Panc1 (cell line): ENCODE data around the gene CACNA2D3. TPM values are rescaled to one million over a fixed set of nuclear protein-coding genes. Genes with fewer than 3 reads are reported as not detected.

ENCODE experiments used
- ATAC-seq: fragments of 200-7000 bp; cut with Tn5 transposase; 2 replicates; pipeline ENCODE4 v1.9.1; 2020; ENCODE audit warnings: mild to moderate bottlenecking, moderate library complexity
- BruUV-seq: library from RNA; stranded (reverse); fragments of 400-500 nt; replicated peaks from 2 replicates; lab custom pipeline; 2021; lab: Mats Ljungman, UMichigan
- CTCF ChIA-PET: fragments of 300-600 bp; sonication (Branson Sonifier 250); formaldehyde crosslinking; loops from one replicate; lab custom pipeline; 2022; ENCODE audit warnings: antibody characterized with exemption; lab: Charles Lee
- POLR2A ChIA-PET: fragments of 300-600 bp; sonication (Branson Sonifier 250); formaldehyde crosslinking; loops from one replicate; lab custom pipeline; 2022; ENCODE audit warnings: antibody characterized with exemption; lab: Charles Lee
- DNase-seq: peaks from one replicate; pipeline ENCODE4 v3.0.0-alpha.2; 2010; ENCODE audit warnings: low read depth, low spot score
- H3K27ac ChIP-seq: 2 replicates; pipeline ENCODE4 v1.5.1; 2011; ENCODE audit warnings: mild to moderate bottlenecking, low read length, inconsistent platforms
- H3K27me3 ChIP-seq: fragments of 200-500 bp; sonication (Bioruptor generic); 2 replicates; pipeline ENCODE4 v1.6.0; 2014; ENCODE audit warnings: low read length, inconsistent platforms; ENCODE audit not compliant: control insufficient read depth, insufficient read depth
- H3K36me3 ChIP-seq: fragments of 200-500 bp; sonication (Bioruptor generic); 2 replicates; pipeline ENCODE4 v1.5.1; 2014; ENCODE audit warnings: inconsistent platforms, mild to moderate bottlenecking, low read length, moderate library complexity; ENCODE audit not compliant: control insufficient read depth, insufficient read depth
- H3K4me1 ChIP-seq: 2 replicates; pipeline ENCODE4 v1.5.1; 2011; ENCODE audit warnings: inconsistent platforms, mild to moderate bottlenecking, low read length, moderate library complexity; ENCODE audit not compliant: control insufficient read depth, insufficient read depth
- H3K4me3 ChIP-seq, 2 experiments: 2 replicates each; pipeline ENCODE4 v1.5.1; 2011 to 2012; ENCODE audit warnings: low read depth in 2 of 2, low read length in 2 of 2, mild to moderate bottlenecking in 2 of 2, inconsistent platforms in 1 of 2, moderate library complexity in 1 of 2
- H3K9me3 ChIP-seq: fragments of 200-500 bp; sonication (Bioruptor generic); 2 replicates; pipeline ENCODE4 v1.5.1; 2014; ENCODE audit warnings: low read depth, mild to moderate bottlenecking, inconsistent platforms, low read length, moderate library complexity; ENCODE audit not compliant: control insufficient read depth, insufficient read depth
- POLR2AphosphoS5 ChIP-seq: IDR thresholded peaks from 2 replicates; pipeline ENCODE4 v1.6.1; 2012; ENCODE audit warnings: mild to moderate bottlenecking, low read depth, low read length, moderate library complexity
- SIN3A ChIP-seq: IDR thresholded peaks from 2 replicates; pipeline ENCODE4 v1.6.1; 2012; ENCODE audit warnings: low read depth, mild to moderate bottlenecking, low read length, moderate library complexity, borderline replicate concordance; ENCODE audit not compliant: insufficient read depth
- TCF7L2 ChIP-seq: IDR thresholded peaks from 2 replicates; pipeline ENCODE4 v1.6.1; 2011; ENCODE audit warnings: mild to moderate bottlenecking, low read depth, low read length, inconsistent platforms
- in situ Hi-C: cut with HindIII; loops from 2 replicates; pipeline ENCODE4 v1.10.0; 2016; ENCODE audit warnings: low sequenced_read_pairs, low pct_unique_long_range_greater_than_20kb
- intact Hi-C: fragments of 100-400 bp; cut with micrococcal nuclease; formaldehyde crosslinking; loops from one replicate; pipeline ENCODE4 v1.10.0; 2022; ENCODE audit not compliant: unreplicated experiment
- total RNA-seq: library from RNA; stranded (reverse); gene quantifications from one replicate; pipeline ENCODE4 v1.2.1, GENCODE V29; 2021; ENCODE audit not compliant: unreplicated experiment
- TF ChIP-seq, protein P1 (sequence below): fragments of 450-650 bp; IDR thresholded peaks from 2 replicates; pipeline ENCODE4 v1.5.1; 2017; ENCODE audit warnings: mild to moderate bottlenecking
- TF ChIP-seq, protein P2 (sequence below), 2 experiments: IDR thresholded peaks; 2 replicates each; pipeline ENCODE4 v1.6.1; 2011 to 2012; ENCODE audit warnings: low read depth in 2 of 2, control low read depth in 1 of 2, low read length in 1 of 2, mild to moderate bottlenecking in 1 of 2, moderate library complexity in 1 of 2; ENCODE audit not compliant: insufficient read depth in 1 of 2

The CACNA2D3 gene
- total RNA-seq, 1 experiment from 2014 or later = 0.41 TPM

GRCh38 chr3:54659347-54659746 is 537.0 kb downstream of the CACNA2D3 start:
- no peak overlapping the region for H3K27ac ChIP-seq
- no peaks in the 10 kb centered on the region for H3K36me3 ChIP-seq
- no peak for TF ChIP-seq TCF7L2
- TF ChIP-seq, protein P1, sequence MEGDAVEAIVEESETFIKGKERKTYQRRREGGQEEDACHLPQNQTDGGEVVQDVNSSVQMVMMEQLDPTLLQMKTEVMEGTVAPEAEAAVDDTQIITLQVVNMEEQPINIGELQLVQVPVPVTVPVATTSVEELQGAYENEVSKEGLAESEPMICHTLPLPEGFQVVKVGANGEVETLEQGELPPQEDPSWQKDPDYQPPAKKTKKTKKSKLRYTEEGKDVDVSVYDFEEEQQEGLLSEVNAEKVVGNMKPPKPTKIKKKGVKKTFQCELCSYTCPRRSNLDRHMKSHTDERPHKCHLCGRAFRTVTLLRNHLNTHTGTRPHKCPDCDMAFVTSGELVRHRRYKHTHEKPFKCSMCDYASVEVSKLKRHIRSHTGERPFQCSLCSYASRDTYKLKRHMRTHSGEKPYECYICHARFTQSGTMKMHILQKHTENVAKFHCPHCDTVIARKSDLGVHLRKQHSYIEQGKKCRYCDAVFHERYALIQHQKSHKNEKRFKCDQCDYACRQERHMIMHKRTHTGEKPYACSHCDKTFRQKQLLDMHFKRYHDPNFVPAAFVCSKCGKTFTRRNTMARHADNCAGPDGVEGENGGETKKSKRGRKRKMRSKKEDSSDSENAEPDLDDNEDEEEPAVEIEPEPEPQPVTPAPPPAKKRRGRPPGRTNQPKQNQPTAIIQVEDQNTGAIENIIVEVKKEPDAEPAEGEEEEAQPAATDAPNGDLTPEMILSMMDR = no peak
- no peak for TF ChIP-seq POLR2AphosphoS5
- DNase-seq (no peak), ATAC-seq (no peak)
- intact Hi-C loops = no loop called here
- H3K27me3 ChIP-seq = no peaks in the 10 kb centered on the region
- H3K4me3 ChIP-seq = no peak overlapping the region
- BruUV-seq = no TSS peak
- no peaks in the 10 kb centered on the region for H3K4me1 ChIP-seq
- POLR2A ChIA-PET = no interaction called here
- CTCF ChIA-PET = no interaction called here
- in situ Hi-C loops = no loop called here
- no peaks in the 10 kb centered on the region for H3K9me3 ChIP-seq

DNA sequence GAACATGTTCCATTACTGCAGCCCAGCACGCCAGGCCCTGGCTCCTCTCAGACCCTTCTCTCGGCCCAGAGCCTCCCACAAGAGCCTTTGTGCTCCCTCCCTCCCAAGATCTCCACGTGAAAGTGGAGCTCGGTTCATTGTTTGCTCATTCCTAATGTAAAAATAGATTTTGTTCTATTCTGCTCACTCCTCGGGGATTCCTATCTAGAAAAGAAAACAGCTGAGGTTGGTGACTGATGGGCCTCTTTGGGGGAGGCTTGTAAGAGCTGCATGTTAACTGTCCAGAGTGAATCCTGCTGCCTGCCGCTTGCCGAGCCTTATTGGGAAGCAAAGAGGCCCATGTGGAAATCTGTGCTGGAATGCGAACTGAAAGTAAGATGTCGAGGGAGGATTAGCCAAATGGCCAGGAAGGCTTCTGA is 538.4 kb downstream of the CACNA2D3 start:
- ChIA-PET POLR2A (no interaction called here), CTCF (no interaction called here)
- intact Hi-C loops (no loop called here), in situ Hi-C loops (no loop called here)
- TF ChIP-seq, protein P2, sequence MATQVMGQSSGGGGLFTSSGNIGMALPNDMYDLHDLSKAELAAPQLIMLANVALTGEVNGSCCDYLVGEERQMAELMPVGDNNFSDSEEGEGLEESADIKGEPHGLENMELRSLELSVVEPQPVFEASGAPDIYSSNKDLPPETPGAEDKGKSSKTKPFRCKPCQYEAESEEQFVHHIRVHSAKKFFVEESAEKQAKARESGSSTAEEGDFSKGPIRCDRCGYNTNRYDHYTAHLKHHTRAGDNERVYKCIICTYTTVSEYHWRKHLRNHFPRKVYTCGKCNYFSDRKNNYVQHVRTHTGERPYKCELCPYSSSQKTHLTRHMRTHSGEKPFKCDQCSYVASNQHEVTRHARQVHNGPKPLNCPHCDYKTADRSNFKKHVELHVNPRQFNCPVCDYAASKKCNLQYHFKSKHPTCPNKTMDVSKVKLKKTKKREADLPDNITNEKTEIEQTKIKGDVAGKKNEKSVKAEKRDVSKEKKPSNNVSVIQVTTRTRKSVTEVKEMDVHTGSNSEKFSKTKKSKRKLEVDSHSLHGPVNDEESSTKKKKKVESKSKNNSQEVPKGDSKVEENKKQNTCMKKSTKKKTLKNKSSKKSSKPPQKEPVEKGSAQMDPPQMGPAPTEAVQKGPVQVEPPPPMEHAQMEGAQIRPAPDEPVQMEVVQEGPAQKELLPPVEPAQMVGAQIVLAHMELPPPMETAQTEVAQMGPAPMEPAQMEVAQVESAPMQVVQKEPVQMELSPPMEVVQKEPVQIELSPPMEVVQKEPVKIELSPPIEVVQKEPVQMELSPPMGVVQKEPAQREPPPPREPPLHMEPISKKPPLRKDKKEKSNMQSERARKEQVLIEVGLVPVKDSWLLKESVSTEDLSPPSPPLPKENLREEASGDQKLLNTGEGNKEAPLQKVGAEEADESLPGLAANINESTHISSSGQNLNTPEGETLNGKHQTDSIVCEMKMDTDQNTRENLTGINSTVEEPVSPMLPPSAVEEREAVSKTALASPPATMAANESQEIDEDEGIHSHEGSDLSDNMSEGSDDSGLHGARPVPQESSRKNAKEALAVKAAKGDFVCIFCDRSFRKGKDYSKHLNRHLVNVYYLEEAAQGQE (IDR thresholded peaks at IDR 0.05; ENCODE audit: insufficient read depth in 1 of 2, low read depth in 2 of 2, low read length in 1 of 2) = no peak
- TF ChIP-seq SIN3A (no peak), TCF7L2 (no peak), POLR2AphosphoS5 (no peak)
- TF ChIP-seq, protein P1 = no peak
- no peaks in the 10 kb centered on the region for H3K27me3 ChIP-seq
- no TSS peak for BruUV-seq
- no peak for ATAC-seq
- no peaks in the 10 kb centered on the region for H3K4me1 ChIP-seq
- DNase-seq = no peak
- H3K9me3 ChIP-seq = no peaks in the 10 kb centered on the region
- no peaks in the 10 kb centered on the region for H3K36me3 ChIP-seq
- H3K27ac ChIP-seq = no peak overlapping the region
- no peak overlapping the region for H3K4me3 ChIP-seq
